SW480 (cell line): ENCODE measurements around the gene OSBPL9.

Experiments used
- DNase-seq: peaks from one replicate; pipeline ENCODE4 v3.0.0-alpha.2; 2016; ENCODE audit warnings: low spot score

Gene OSBPL9

DNA sequence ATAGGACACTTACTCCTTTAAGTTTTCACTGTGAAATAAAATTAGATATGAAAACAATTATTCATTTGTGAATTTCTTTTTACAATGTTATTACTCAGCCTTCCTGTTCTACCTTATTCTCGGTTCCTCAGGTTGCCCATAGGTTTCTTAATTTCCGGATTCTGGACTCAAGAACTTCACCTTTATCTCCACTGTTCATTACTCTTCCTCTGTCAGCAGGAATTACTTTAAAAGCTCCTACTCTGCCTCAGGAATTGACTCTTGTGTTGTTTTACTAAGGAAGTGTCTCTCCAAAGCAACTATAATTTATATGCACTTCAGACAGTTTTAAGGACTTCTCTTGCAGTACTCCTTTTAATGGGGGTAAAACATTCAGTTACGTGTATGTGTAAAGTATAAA is 123.8 kb downstream of the OSBPL9 start:
- no peak for DNase-seq

DNA sequence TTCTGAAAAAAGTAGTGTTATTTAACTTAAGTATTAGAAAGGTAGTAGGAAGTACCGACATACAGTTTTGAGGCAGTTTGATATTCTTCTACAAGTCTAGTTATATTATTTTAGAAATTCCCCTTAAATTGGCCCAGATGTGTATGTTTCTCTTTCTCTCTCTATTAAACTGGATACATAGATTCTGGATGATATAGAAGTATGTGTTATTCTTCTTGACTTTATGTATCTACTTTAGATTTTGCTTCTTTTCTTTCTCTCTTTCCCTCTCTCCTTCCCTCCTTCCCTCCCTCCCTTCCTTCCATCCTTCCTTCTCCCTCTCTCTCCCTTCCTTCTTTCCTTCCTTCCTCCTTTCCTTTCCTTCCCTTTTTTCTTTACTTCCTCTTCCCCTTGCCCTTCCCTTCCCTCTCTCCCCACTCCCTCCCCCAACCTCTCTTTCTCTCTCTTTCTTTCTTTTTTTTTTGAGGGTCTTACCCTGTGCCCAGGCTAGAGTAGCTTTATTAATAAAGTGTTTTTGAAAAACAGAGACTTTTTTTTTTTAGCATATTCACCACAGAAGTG is 124.3 kb downstream of the OSBPL9 start:
- DNase-seq: no peak

DNA sequence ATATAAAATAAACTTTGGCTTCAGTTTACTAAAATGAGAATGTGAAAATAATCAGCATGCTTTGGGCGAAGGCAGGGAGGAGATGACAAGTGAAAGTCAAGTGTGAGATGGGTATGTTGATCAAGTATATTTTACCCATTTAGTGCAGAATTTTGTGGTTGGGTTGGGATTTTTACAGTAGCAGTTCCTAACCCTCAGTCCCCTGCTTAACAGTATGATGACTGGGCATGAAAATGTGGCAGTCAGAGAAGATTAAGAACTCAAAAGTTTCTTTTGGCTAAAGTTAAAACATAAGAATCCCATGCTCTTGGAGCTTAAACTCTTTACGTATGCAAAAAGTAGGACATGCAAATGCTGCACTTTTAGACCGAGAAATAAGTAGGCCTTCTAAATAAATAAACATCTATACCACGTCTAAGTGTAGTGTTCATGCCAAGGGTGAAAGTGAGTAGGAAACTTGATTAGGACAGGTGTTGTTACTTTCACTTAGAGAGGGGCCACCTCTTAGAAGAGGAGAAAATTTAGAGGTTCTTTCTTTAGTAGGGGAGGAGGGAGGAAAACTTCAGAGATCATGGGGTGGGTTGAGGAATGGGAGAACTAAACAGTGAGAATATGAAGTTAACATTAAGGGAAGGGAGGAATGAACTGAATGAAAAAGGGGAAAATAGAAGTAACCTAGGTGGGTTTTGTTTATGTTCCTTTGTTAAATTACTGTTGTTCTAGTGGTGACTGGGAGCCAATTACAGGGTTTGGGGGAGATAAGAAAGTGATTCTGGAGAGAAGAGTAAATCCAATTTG is 127.8 kb downstream of the OSBPL9 start:
- DNase-seq: no peak

DNA sequence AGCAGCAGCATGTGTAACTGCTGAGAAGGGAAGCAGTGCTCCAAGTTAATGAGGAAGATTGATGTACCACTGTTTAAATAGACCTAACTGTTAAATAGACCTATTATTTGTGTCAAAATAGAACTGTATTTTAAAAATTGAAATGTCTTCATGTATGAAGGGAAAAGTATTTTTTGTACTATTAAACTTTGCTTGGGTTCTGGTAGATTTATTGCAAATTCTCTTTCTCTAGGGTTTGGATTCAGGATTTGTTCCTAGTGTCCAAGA is 128.3 kb downstream of the OSBPL9 start:
- no peak for DNase-seq

DNA sequence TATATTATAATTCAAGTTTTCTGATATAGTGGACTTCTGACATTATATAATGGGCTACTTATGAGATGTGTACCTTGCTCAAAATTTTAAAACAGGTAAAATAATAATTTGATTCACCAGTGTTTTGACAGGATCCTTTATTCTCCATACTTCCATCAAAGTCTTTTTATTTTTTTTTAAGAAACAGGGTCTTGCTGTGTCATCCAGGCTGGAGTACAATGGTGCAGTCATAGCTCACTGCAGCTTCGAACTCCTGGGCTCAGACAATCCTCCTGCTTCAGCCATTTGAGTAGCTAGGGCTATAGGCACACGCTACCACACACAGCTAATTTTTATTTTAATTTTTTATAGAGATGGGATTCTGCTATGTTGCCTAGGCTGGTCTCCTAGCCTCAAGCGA is 132.3 kb downstream of the OSBPL9 start:
- no peak for DNase-seq

DNA sequence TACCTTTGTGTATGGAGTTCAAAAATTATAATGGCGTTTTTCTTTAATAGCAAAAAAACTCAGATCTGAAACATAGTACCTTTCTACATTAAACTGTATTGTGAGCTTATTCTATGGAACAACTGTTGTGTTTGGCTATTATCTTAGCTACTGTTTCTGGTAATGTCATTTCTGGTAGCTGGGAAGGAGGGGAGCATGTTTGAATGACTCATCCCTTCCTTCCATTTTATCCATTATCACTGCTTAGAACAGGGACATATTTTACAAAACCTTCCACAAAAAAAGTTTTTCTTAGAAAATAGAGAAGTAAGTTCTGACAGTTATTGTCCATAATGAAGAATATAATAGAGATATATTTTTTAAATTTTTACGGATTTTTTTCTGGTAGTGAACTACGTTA is 133.3 kb downstream of the OSBPL9 start:
- no peak for DNase-seq

DNA sequence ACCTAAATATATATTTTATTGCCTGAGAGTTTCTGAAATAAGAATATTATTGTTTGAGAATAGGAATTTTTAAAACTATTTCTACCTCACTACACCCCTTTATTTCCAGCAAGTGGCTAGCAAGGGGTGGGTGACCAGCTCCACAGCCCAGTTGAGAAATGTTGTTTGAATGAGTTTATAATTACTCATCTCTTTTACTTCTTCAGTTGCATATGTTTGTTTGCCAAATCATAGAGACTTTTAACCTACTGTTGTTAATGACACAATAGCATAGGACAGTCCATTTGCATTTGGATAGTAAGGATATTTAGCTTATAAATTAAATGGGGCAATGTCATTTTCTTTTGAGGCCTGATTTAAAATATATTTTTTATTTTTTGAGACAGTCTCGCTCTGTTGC is 133.8 kb downstream of the OSBPL9 start:
- no peak for DNase-seq

DNA sequence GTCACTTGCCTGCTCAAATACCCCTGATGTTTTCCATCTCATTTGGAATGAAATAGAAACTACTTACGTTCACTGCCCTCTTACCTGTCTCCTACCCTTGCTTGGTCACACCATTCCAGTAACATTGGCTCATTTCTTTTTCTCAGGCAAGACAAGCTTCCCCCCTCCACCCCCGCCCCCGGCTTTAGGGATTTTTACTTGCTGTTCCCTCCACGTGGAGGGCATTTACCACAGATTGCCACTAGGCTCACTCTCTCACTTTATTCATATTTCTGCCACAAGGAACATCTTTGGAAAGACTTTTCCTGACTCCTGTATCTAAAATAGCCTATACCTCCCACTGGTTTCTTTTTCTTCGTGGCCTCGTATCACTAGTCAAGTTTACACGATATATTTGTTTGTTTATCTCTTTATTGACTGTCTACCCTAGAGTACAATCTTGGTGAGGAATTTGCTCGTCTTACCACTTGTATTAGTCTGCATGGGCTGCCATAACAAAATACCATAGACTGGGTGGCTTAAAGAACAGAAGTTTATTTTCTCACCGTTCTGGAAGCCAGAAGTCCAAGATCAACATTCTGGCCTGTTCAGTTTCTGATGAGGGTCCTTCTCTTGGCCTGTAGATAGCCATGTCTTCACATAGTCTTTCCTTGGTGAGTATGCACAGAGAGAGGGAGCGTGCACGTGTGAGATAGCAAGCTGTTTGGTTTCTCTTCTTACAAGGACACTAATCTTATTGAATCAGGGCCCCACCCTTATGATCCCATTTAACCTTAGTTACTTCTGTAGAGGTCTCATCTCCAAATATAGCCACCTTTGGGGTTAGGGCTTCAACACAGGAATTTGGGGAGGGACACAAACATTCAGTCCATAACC is 135.4 kb downstream of the OSBPL9 start:
- DNase-seq: no peak

DNA sequence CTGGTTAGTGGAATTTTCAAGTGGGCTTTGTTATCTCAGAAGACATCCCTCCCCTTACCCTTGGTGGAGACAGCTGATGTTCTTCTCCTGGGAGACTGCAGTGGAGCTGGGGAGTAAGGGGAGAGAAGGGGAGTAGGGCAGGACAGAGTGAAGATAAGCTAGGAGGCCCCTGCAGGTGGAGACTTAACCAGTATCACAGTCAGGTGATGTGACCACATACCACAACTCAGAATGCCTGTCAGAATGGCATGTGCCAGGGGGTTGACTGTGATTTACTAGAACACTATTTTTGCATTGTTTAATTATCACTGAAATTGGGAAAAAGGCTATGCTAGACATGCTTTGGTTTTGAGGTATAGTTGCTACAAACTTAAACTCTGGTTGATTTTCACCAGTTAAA is 137.1 kb downstream of the OSBPL9 start:
- no peak for DNase-seq

DNA sequence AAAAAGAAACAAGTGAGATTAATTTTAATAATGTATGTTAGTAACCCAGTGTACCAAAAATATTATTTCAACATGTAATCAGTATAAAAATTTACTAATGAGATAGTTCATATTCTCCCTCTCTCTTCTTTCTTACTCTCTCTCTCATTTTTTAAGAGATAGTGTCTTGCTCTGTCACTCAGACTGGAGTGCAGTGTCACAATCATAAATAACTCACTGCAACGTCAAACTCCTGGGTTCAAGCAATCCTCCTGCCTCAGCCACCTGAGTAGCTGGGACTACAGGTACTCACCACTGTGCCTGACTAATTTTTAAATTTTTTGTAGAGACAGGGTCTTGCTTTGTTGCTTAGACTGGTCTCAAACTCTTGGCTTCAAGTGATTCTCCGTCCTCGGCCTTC is 137.8 kb downstream of the OSBPL9 start:
- DNase-seq: no peak

DNA sequence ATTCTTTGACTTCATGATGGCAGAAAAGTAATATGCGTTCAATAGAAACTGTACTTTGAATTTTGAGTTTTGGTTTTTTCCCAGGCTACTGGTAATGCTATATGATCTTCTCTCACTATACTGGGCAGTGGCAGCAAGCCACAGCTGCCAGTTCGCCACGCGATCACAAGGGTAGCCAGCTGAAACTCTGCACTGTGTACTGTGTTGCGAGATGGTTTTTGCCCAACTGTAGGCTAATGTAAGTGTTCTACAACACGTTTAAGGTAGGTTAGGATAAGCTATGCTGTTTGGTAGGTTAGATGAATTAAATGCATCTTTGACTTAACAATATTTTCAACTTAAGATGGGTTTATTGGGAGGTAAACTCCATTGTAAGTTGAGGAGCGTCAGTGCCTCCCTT is 138.5 kb downstream of the OSBPL9 start:
- no peak for DNase-seq

DNA sequence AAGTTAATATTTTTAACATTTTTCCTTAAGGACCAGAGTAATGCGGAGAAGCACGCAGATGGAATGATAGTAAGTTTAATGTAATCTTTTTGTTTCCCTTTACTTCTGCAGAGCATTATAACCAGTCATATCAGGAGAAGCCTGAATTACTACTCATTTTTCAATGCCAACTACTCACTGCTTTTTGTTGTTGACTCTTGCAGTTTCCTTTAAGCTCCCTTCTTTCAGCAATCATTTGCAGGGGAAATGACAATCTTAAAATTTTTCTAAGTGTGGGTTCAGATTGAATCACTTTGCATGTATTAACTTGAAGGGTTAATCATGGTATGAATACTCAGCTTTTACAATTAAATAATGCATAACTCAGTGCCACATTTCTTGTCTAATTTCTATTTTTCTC is 139.4 kb downstream of the OSBPL9 start:
- no peak for DNase-seq

DNA sequence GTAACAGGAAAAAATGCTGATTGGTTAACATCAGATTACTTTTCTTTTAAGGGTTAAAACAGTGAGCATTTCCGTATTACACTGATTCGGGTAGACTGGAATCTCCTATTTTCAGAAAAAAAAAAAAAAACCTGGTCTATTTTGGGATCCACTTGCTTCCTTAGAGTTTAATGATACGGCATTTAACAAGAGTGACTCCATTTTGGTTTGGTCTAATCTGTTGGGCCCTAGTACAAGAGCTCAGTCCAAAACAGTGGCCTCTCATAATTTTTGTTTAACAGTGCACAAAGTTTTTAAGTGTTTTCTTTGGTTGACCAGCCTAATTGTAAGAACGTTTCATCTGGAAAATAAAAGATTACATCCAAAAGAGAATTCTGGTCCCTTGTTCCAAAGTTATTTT is 141.4 kb downstream of the OSBPL9 start:
- no peak for DNase-seq

DNA sequence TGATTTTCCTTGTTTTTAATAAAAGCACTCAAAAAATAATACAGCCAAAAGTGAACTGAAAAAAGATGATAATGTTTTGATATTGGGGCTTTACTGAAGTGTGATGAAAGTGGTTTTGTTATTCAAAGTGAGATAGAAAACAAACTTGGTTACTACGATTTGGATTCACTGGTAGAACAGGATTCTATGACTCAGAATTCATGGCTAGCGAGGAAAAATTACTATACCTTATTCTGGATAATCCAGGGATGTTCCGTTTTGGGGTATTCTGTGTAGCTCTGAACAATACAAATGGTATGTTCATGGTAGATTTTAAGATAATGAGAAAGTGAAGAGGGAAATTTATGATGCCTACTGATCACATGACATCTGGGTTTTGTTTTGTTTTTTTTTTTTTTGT is 144.0 kb downstream of the OSBPL9 start:
- no peak for DNase-seq

DNA sequence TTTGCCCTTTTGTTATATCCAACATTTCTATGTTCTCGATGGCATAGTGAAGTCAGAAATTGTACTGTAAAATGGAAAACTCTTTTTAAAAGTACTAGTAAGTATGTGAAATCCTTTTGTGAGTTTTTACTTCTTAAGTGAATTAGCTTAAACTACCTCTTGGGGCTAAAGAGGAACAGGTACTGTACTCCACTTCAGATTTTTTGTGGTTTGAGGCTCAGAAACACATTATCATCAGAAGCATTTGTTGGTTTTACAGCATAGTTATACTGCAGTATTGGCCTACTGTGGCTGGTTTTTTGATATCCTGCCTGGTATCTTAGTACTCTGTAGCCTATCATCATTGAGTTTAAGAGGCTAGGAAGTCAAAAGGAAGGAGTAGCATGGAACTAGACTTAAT is 144.5 kb downstream of the OSBPL9 start:
- DNase-seq: no peak

DNA sequence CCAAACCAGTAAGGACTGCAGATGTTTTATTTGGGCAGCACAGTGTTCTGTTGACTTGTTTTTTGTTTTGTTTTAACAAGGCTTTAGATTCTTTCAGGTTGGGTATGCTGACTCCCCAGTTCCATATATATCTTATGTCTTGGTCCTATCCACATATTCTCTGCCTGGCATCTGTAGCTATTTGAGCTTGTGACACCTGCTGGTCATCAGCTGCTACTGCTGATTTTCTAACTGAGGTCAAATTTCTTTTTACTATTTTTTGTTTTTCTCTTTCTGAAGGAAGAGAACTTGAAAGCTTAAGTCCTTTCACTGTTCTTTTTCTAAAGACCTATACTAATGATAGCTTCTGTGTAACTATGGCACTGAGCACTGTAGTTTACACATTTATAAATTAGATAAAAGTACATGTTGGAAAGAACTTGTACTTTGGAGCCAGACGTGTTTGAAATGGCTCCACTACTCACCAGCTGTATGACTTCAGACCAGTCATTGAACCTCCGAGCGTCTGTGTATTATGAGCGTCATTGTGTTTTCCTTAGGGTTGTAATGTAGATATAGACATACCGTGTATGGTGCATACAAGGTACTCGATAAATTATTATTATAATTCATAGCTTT is 152.2 kb downstream of the OSBPL9 start:
- peak; percentile 56 for DNase-seq

DNA sequence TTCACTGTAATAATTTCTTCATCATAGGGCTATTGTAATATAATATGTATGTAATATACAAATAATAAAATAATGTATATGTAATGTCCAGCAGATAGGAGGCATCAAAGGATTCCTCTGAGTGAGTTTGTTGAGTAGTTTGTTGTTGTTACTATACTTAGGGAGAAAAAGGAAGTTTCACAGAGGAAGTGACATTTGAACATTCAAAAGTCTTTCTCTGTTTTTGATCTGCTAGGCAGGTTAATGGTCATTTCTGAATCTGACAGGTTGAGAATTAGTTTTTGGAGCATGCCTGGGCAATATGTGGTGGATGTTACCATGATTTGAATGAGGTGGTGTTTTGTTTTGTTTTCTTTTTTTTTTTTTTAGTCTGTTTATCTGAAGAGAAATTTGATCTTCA is 159.5 kb downstream of the OSBPL9 start:
- no peak for DNase-seq

DNA sequence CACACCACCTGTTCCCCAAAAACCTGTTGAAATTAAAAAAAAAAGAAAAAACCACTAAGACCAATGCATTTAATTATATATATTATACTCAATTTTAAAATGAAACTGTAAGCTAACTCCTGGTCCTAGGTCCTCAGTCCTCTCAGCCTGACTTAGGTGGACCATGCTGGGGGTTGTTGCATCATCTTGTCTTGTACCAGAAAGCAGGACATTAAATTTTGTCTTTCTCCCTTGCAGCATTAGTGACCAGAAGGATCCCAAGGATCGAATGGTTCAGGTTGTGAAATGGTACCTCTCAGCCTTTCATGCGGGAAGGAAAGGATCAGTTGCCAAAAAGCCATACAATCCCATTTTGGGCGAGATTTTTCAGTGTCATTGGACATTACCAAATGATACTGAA is 164.0 kb downstream of the OSBPL9 start:
- no peak for DNase-seq

DNA sequence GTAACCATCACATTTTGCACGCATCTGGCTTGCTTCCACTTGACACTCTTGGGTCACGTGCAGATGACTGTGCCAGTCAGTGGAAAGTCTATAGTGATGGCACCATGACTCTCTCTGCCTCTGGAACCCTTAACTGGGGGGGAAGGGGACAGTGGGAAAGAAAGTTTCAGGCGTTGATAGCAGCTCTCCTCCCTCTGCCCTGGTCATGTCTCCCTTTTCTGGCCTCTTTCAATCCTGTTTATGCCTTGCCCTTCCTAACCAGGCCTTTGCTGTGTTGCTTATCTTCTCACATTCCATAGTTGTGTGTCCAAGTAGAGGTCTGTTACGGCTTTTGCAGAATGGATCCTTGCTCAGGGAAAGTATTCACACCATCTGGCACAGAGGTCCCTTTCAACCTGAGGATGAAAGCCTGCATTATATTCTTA is 168.1 kb downstream of the OSBPL9 start:
- no peak for DNase-seq

DNA sequence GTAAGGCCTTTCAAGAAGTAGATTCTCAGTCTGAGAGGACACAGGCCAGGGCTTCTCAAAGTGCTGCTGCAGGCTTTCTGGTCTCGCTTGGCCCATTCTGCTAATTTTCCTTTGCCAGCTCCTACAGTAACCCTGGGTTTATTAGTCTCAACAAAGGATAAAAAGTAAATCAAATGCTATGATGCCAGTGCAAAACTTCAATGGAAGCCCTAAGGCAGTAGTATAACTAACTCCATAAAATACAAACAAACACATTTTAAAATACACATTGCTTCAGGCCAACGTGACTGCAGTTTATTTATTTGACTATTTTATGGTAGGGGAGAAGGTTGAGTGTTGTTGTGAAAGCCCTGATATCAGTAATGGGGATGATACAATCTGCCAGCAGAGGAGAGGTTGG is 172.0 kb downstream of the OSBPL9 start:
- DNase-seq: no peak

DNA sequence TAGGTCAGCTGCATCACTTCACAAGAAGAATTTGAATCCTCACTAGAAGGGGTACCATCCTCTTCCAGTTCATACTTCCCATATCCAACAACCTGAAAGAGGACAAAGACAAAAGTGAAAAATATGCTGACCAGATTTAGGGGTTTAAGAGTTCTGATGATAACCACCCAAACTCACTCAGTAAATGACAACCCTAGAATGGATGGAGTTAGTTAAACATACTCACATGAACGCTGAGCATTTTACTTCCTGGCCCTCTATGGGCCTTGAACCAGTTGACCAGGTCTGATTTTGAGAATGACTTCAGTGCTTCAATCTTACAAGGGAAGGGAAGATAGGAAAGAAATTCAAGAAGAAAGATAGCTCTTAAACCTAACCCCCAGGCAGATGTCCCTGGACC is 172.4 kb downstream of the OSBPL9 start:
- no peak for DNase-seq

DNA sequence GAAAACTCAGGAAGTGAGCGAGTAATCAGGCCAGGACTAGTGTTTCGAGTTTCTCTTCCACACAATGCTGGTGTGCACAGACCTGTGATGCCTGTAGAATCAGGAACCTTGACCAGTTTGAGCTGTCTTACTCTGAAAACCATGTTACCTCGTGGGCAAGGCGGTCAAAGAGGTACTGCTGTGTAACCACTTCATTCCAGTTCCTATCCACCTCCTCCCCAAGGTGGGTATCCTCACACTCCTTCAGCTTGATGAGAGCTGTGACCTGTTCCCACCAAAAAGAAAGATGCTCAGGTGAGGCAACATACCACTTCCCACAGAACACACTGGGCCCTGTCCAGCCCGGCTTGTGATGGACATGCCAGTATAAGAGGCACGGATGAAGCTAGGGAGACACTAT is 173.5 kb downstream of the OSBPL9 start:
- no peak for DNase-seq

DNA sequence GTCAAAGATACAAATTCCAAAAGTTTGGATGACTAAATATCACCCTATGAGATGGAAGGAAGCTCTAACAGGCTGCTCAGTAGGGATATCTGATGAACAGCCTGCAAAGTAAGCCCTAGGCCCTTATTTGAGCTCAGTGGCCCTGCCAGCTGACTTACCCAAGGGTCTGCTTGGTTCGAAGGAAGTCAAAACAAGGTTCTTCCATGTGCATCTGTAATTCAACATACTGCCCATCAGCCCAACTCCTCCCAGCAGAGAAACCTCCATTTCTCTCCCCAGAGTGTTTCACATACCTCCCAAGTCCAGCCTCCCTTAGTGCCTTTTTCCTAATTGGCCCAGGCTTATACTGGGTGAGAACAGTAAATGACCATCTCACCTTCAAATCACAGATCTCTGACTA is 175.0 kb downstream of the OSBPL9 start:
- DNase-seq: no peak
